ENCODE results near the gene DUSP15. TPM values are rescaled to one million over a fixed set of nuclear protein-coding genes. Genes with fewer than 3 reads are reported as not detected.
A peak's percentile ranks its signal among the peaks of the same experiment; 100 is the strongest.

DUSP15 gene
- total RNA-seq, 8 experiments from 2014 or later: 1.8 to 30.0 (median 14.5) TPM

- in situ Hi-C loops (cut with MboI; ENCODE audit: low pct_unique_long_range_greater_than_20kb in 2 of 9, low sequenced_read_pairs in 9 of 9, unreplicated experiment in 9 of 9): loop anchor here in 2 of 9 experiments (25.0 kb wide), 2 partner anchors 246 to 821 kb away; partner anchors contain the start of gene C20orf203 (in 1 of the 2)
- Histone ChIP-seq H3K27ac (no peak overlapping the region), H3K4me1 (replicated peaks in 1 of 2) (peaks cover 21 to 40% of the 10 kb centered on the region in 2 donors)
Measured at GRCh38 chr20:31840906-31841816, 29.2 kb downstream of the DUSP15 start.

GRCh38 chr20:31839782-31840487 lies 30.4 kb downstream of the DUSP15 start:
- Histone ChIP-seq H3K4me1 (replicated peaks in 1 of 2) (peaks cover 17 to 34% of the 10 kb centered on the region in 2 donors), H3K4me3 (no peak overlapping the region), H3K27ac (no peak overlapping the region)
- ATAC-seq (replicated peaks in 6 of 8): no peak
- in situ Hi-C loops (cut with MboI; ENCODE audit: low pct_unique_long_range_greater_than_20kb in 2 of 9, low sequenced_read_pairs in 9 of 9, unreplicated experiment in 9 of 9): loop anchor here in 2 of 9 experiments (25.0 kb wide), 2 partner anchors 247 to 822 kb away; partner anchors contain the start of gene C20orf203 (in 1 of the 2)
- WGBS, 10 experiments: 0 to 74% (median 60%) methylated on average over 1 to 3 of the region's 5 CpGs; no CpG with 5 or more reads in 5 of the 10 experiments

More at GRCh38 chr20:31840906-31841816, 29.2 kb downstream of the DUSP15 start:
- ATAC-seq (replicated peaks in 6 of 8): no peak
- WGBS, 10 experiments: 60 to 100% (median 84%) methylated on average over 1 to 6 of the region's 15 CpGs; no CpG with 5 or more reads in 4 of the 10 experiments
- H3K4me3 ChIP-seq: no peak overlapping the region

DNA sequence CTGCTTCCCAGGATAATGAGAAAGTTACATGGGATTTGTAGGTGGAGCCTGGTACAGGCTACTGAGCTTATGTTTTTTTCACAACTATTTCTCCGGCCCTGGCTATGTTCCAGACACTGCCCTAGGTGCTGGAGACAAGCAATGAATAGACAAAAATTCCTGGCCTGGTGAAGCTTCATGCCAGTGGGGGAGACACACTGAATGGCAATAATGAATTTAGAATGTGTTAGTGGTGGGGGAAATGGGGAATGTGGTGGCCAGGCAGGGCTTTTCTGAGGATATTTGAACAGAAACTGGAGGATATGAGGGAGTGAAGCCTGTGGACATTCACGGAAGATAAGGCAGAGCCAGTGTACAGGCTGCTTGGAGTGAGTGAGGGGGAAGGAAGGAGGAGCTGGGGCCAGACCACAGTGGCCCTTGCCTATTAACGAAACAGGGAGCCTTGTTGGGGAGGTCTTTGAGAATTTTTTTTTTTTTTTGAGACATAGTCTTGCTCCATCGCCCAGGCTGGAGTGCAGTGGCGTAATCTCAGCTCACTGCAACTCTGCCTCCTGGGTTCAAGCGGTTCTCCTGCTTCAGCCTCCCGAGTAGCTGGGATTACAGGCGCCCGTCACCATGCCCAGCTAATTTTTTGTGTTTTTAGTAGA lies 31.6 kb downstream of the DUSP15 start:
- 0 to 100% (median 81%) methylated on average over 1 to 9 of the region's 9 CpGs; no CpG with 5 or more reads in 1 of the 10 experiments for WGBS, 10 experiments
- peaks cover 18 to 30% of the 10 kb centered on the region in 2 donors for H3K4me1 ChIP-seq (replicated peaks in 1 of 2)
- H3K4me3 ChIP-seq: no peak overlapping the region
- in situ Hi-C loops (cut with MboI; ENCODE audit: low pct_unique_long_range_greater_than_20kb in 2 of 9, low sequenced_read_pairs in 9 of 9, unreplicated experiment in 9 of 9): loop anchor here in 2 of 9 experiments (25.0 kb wide), 2 partner anchors 249 to 824 kb away; partner anchors contain the start of gene C20orf203 (in 1 of the 2)
- peak in 1 of 8 experiments; percentile 3 for ATAC-seq (replicated peaks in 6 of 8)
- H3K27ac ChIP-seq: no peak overlapping the region

GRCh38 chr20:31837896-31838397 lies 32.4 kb downstream of the DUSP15 start:
- ATAC-seq (replicated peaks in 6 of 8): peak in 1 of 8 experiments; percentile 11
- H3K27ac ChIP-seq: no peak overlapping the region
- 0 to 49% (median 42%) methylated on average over 1 to 3 of the region's 3 CpGs; no CpG with 5 or more reads in 5 of the 10 experiments for WGBS, 10 experiments
- in situ Hi-C loops (cut with MboI; ENCODE audit: low pct_unique_long_range_greater_than_20kb in 2 of 9, low sequenced_read_pairs in 9 of 9, unreplicated experiment in 9 of 9): loop anchor here in 2 of 9 experiments (25.0 kb wide), 2 partner anchors 249 to 824 kb away; partner anchors contain the start of gene C20orf203 (in 1 of the 2)
- no peak overlapping the region for H3K4me3 ChIP-seq
- H3K4me1 ChIP-seq (replicated peaks in 1 of 2): peaks cover 18 to 29% of the 10 kb centered on the region in 2 donors

DNA sequence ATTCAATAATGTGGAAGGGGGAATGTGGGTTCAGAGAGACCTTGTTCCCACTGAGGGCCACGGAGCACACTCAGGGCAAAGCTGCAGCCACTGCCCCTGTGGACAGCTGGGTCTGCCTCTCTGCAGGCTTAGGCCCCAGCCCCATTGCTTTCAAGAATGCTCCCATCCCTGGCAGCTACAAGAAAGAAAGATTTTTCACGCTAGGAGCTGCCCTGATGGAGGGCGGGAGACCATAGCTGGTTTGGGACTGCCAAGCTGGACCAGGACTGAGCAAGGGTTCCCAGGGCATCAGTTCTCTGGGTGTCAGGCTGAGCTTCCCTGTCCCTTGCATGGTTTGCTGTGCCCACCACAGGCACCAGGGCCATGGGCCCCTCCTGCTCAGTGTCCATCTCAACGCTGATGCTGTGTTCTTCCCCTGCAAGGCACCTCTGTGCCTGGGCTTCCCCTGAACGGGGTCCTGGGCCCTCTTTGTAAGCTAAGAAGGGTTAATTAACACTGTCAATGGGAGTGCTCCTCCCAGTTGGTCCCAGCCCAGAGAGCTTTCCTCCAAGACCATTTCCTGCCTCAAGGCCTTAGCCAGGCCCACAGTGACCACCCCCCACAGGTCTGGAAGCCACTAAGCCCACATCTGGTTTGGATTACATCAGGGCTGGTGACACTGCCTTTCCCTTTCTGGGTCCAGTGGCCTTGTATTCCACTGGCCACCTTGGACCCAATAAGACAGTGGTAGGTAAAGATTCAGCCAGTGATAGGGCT lies 33.3 kb downstream of the DUSP15 start:
- in situ Hi-C loops (cut with MboI; ENCODE audit: low pct_unique_long_range_greater_than_20kb in 2 of 9, low sequenced_read_pairs in 9 of 9, unreplicated experiment in 9 of 9): loop anchor here in 2 of 9 experiments (25.0 kb wide), 2 partner anchors 250 to 825 kb away; partner anchors contain the start of gene C20orf203 (in 1 of the 2)
- Histone ChIP-seq H3K27ac (no peak overlapping the region), H3K4me3 (no peak overlapping the region), H3K4me1 (replicated peaks in 1 of 2) (peaks cover 9 to 20% of the 10 kb centered on the region in 2 donors)
- WGBS, 10 experiments: 57 to 100% (median 76%) methylated on average over 1 to 3 of the region's 5 CpGs; no CpG with 5 or more reads in 4 of the 10 experiments
- peak in 1 of 8 experiments; percentile 36 for ATAC-seq (replicated peaks in 6 of 8)

- 0 to 90% (median 58%) methylated on average over 1 to 5 of the region's 14 CpGs; no CpG with 5 or more reads in 4 of the 10 experiments for WGBS, 10 experiments
- Histone ChIP-seq H3K4me1 (replicated peaks in 1 of 2) (peaks cover 8 to 18% of the 10 kb centered on the region in 2 donors), H3K4me3 (no peak overlapping the region), H3K27ac (peak overlapping the region in 1 of 2 donors; percentile 10)
- ATAC-seq (replicated peaks in 6 of 8): peak; percentile 83 to 91 (median 88)
- in situ Hi-C loops (cut with MboI; ENCODE audit: low pct_unique_long_range_greater_than_20kb in 2 of 9, low sequenced_read_pairs in 9 of 9, unreplicated experiment in 9 of 9): loop anchor here in 2 of 9 experiments (25.0 kb wide), 2 partner anchors 251 to 826 kb away; partner anchors contain the start of gene C20orf203 (in 1 of the 2)
Measured at GRCh38 chr20:31835977-31836852, 34.1 kb downstream of the DUSP15 start.

DNA sequence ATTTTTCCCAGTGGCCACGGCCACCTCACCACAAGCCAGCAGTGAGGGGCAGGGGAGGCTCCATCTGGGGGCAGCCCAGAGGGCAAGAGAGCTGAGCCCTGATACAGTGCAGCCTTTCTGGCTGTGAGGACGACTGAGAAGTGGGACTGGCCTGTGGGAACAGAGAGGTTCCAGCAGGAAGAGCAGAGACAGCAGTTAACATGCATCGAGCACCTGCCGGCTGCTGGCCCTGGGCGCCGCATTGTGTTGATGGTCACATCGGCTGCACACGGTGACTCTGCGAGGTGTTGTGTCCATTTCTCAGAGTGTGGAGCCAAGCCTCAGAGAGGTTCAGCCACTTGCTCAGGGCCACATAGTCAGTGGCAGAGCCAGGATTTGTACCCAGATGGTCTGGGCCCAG lies 34.8 kb downstream of the DUSP15 start:
- WGBS, 10 experiments: 85 to 100% methylated on average over 1 to 6 of the region's 9 CpGs; no CpG with 5 or more reads in 8 of the 10 experiments
- in situ Hi-C loops (cut with MboI; ENCODE audit: low pct_unique_long_range_greater_than_20kb in 2 of 9, low sequenced_read_pairs in 9 of 9, unreplicated experiment in 9 of 9): loop anchor here in 2 of 9 experiments (25.0 kb wide), 2 partner anchors 252 to 827 kb away; partner anchors contain the start of gene C20orf203 (in 1 of the 2)
- ATAC-seq (replicated peaks in 6 of 8): peak in 2 of 8 experiments; percentile 6 to 11
- H3K4me1 ChIP-seq (replicated peaks in 1 of 2): peaks cover 8 to 18% of the 10 kb centered on the region in 2 donors
- peak overlapping the region in 1 of 2 donors; percentile 10 for H3K27ac ChIP-seq
- no peak overlapping the region for H3K4me3 ChIP-seq

DNA sequence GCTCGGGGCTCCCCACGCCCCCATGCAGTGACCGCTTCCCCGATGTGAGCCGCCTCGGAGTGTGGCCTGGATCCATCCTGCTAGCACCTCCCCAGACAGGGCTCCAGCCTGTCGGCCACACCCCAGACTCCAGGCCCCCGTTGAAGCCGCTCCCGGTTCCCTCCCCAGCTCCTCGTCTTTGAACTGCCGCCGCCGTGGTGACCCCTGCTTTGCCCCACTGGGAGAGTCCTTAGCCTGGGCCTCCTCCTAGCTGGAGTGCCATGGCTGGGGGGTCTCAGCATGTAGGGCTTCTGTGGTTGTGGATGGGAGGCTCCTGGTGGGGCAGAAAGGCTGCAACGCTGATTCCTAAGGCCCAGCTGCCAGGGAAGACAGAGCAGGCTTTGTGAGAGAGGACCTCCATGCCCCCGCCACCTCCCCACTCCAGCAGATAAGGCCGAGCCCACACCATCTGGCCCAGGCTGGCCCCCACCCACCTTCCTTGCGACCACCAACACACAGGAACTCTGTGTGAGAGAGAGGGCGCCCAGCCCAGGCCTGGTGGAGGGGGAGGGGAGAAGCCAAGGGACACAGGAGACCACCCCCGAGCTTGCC lies 36.3 kb downstream of the DUSP15 start:
- 0% methylated on average over 1 of the region's 20 CpGs; no CpG with 5 or more reads in 9 of the 10 experiments for WGBS, 10 experiments
- in situ Hi-C loops (cut with MboI; ENCODE audit: low pct_unique_long_range_greater_than_20kb in 2 of 9, low sequenced_read_pairs in 9 of 9, unreplicated experiment in 9 of 9): loop anchor here in 2 of 9 experiments (25.0 kb wide), 2 partner anchors 253 to 828 kb away; partner anchors contain the start of gene C20orf203 (in 1 of the 2)
- peak in 6 of 8 experiments; percentile 2 to 24 (median 14) for ATAC-seq (replicated peaks in 6 of 8)
- no peak overlapping the region for H3K4me3 ChIP-seq
- no peak overlapping the region for H3K27ac ChIP-seq
- H3K4me1 ChIP-seq (replicated peaks in 1 of 2): peaks cover 8 to 18% of the 10 kb centered on the region in 2 donors

DNA sequence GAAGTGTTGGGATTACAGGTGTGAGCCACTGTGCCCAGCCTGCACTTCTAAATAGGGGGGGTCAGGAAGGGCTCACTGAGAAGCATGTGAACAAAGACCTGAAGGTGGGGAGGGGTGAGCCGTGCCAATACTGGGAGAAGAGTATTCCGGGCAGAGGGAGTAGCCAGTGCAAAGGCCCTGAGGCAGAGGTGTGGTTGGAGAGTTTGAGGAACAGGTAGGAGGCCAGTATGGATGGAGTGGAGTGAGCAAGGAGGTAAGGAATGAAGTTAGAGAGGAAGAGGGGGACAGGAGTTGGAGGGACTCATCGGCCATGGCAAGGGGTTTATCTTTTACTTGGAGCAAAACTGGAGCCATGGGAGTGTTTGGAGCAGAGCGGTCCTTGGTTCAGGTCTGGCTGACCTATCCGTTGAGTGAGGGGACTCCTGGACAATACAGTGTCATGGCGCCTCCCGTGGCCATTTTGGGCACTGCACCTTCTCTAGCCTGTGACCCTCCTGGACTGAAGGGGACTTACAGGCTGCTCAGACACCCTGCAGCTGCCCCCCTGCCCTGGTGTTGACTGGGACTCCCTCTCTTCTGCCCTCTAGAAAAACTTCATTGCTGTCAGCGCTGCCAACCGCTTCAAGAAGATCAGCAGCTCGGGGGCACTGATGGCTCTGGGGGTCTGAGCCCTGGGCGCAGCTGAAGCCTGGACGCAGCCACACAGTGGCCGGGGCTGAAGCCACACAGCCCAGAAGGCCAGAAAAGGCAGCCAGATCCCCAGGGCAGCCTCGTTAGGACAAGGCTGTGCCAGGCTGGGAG lies 37.0 kb downstream of the DUSP15 start:
- peaks cover 8 to 18% of the 10 kb centered on the region in 2 donors for H3K4me1 ChIP-seq (replicated peaks in 1 of 2)
- no peak overlapping the region for H3K27ac ChIP-seq
- no peak overlapping the region for H3K4me3 ChIP-seq
- WGBS, 10 experiments: 14 to 100% (median 69%) methylated on average over 1 to 7 of the region's 14 CpGs; no CpG with 5 or more reads in 2 of the 10 experiments
- in situ Hi-C loops (cut with MboI; ENCODE audit: low pct_unique_long_range_greater_than_20kb in 2 of 9, low sequenced_read_pairs in 9 of 9, unreplicated experiment in 9 of 9): loop anchor here in 2 of 9 experiments (25.0 kb wide), 2 partner anchors 254 to 829 kb away; partner anchors contain the start of gene C20orf203 (in 1 of the 2)
- ATAC-seq (replicated peaks in 6 of 8): peak; percentile 6 to 67 (median 40)

All from motor neuron (in vitro differentiated cells).